Fibroblast of skin of right biceps (primary cell): ENCODE results near the gene GLRX5.
A peak's percentile ranks its signal among the peaks of the same experiment; 100 is the strongest.

Experiments
- DNase-seq: peaks from one replicate; pipeline ENCODE4 v3.0.0-alpha.2; 2013

Gene GLRX5

DNA sequence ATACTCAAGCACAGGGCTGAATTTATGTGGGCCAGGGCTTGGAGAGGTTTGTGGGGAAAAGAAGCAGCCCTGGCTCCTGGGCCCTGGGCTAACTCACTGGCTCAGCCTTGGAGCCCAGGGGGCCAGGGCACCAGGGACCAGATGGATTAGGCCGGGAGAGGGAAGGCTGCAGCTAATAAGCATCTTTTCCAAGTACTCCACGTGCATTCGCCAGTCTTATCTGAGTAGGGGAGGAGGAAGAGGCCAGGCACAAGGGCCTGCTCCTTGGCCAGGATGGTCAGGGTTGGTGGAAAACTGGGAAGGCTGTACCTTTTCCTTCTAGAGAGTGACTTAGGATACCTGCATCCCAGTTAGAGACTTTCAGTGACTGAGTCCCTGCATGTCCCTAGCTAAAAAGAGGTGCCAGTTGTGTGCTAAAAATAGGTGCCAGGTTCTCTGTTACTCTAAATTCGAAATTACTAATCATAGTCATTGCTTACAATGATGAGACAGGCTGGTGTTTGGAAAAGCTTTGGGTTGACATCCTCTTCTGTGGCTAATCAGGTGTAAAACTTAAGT is 1.3 kb downstream of the GLRX5 start:
- no peak for DNase-seq

DNA sequence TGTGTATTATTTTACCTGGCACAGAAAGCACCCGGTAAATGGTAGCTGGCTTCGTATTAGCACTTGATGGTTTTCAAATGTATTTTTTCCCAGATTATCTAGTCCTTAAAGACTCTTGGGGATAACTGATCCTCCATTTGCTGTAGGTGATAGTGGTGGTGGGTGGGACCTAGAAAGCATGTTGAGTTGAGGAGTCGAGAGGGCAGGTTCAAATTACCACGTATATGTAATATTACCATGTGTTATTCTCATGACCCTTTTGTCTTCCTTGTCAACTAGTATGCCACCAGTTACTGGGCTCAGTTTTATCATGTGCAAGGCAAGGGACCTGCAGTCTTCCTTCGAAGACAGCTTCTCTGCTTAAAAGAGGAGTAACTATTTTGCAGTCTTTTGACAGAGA is 1.8 kb downstream of the GLRX5 start:
- no peak for DNase-seq

DNA sequence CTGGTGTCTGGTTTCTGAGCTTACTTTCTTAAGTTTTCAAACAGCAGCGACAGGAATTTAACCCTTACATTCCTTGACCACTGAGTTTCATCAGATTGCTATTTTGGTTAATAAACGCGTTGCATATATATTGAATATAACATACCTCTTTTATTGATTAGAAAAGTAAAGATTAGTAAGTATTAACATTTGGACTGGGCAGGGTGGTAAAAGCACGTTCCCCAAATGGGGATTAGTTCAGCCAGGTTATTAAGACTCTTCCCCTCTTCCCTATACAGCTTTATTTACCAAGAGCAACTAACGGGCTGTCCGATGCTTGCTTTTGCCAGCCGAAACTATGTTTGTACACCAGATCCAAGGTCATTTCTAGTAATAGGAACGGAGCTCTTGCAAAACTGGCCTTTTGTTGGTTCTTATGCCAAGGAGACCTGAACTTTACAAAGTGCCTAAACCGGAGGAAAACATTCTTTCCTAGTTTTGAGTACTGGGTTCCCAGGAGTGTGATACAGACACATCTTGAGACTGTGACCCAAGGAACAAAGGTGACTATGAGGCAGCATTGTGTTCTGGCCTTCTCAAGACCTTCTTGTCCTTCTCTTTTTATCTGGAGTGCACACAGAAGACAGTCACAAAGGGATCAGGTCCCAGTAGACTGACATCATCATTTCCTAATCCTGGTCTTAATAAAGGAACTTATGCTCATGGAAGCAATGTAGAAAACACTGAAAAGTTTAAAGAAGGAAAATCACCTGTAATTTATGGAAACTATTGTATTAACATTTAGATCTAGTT is 2.6 kb downstream of the GLRX5 start:
- DNase-seq = no peak

DNA sequence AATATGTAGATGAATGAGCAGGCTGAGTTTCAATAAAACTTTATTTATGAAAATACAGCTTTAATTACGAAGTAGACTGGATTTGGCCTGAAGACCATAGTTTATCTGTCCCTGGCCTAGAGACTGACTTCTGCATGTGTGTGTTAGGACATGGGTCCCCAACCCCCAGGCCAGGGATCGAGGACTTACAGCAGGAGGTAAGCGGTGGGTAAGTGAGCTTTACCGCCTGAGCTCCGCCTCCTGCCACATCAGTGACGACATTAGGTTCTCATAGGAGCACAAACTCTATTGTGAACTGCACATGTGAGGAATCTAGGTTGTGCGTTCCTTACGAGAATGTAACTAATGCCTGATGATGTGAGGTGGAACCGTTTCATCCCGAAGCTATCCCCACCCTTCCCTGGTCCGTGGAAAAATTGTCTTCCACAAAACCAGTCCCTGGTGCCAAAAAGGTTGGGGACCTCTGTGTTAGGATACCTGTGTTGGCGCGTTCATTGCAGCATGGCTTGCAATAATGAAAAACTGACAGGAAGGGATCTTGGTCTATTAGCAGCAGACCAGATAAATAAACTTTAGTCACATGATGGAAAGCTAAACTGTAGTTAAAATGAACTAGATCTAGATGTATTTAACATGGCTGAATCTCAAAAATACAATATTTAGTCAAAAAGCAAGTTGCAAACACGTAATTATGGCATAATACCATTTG is 4.1 kb downstream of the GLRX5 start:
- DNase-seq = no peak

DNA sequence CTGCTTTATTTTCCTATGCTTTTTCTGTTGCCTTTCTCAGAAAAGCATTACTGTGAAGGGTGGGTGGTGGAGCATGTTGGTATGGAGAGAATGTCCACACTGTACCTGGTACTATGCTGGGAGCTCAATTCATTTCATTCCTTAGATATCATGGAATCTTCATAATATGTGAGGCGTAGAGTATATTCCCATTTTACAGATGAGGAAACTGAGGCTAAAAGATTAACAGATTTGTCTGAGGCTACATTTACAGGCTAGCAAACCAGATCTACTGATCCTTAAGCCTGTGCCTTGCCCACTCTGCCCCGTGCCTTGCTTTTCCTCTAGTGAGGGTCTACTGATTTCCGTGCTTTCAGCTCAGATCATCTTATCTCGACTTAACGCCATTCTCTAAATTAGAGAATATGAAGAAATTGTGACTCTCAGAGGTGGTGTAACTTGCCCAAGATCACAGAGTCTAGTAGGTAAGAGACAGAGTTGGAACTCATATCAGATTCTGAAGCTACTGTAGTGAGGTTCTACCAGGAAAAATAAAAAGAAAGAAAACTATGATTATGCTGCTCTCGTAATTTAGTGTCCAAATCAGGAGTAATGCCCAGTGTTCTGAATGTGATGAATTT is 5.5 kb downstream of the GLRX5 start:
- no peak for DNase-seq

DNA sequence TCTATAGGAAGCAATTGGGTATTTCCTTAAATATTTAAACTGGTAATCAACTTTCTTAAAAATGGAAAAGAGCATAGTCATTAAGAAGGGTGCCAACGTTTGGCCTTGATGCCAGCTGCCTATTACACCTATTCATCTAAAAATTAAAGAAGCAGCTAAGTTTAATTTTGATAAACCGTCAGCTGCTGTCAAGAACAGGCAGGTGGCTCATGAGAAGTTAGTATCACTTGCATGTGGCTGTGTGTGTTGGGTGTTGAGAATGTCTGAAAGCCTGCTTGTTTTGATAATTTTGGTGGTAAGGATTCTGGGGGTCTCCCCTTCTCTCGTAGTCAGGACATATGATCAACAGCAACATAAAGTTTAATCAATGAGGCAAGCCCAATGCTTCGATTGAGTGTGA is 6.5 kb downstream of the GLRX5 start:
- DNase-seq = no peak

DNA sequence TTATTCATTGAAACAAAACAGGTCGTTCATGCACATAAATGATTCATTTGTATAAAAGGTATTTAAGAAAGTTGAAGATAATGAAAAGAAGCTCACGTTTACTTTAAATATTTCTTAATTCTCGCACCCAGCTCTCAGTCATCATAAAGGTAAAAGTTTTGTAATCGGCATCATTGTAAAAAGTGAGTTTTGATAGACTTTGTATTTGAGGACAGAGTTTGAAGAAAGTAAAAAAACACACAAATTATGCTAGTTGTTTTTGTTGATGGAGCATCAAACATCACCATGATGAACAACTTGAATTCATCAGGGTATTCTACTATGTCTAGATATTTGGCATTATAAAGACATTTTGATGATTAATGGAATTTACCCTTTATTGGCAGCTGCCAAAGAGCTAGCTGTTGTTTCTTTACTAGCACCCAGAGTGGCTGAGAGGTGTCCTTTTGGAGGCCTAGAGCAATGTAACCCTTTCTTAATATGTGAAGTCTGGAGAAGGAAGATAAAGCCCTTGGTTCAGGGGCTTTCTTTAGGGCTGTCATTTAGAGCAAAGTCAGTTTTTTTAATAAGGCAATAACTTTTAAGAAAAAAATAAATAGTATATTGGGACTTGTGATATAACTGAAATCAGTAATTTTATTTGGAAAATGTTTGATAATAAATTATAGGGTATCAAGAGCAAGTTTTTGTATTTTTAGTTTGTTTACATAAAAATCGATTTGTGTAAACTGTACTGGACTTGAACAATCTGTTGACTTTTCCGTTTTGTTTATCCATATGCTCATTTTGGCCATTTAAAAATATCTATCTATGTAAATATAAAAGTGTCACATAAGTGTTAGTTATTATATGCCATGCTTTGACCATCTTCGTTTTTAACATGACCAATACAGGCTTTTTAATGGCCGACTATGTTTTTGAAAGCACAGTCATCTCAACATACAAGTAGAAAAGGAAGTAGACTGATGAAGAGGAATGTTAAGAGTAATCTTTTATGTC is 7.4 kb downstream of the GLRX5 start:
- DNase-seq = no peak

DNA sequence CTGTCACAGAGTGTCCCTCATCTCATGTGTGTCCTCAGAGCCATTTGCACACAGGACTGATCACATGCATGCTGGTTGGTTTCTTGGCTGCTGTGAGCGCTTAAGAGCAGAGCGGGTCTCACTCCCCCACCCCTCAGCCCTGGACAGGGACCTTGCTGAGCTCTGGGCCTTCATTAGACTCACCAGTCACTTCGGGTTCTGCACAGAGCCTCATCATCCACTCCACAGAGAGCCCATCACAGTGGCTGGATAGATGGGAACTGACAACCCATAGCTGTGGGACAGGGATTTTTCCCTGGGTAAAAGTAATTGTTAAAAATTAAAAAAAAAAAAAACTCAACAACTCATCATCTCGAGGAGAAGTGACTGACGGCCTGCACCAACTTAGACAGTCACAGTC is 8.2 kb downstream of the GLRX5 start:
- DNase-seq = no peak

DNA sequence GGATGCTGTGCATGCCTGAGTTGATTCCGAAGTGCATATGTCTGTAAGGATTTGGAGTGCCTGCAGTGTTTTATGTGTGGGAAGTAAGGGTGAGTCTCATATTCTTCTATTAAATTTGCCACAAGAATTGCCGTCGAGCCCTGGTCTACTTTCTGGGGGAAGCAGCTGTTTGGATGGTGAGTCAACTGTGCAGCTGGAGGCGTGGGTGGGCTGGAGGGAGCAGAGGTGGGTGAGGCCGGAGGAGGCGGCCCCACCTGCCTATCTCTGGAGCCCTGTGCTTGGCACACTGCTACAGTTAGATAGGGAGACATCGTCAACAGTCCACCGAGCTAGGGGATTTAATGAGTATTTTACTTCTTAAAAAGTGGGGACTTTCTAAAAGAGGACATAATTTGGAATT is 9.7 kb downstream of the GLRX5 start:
- no peak for DNase-seq

DNA sequence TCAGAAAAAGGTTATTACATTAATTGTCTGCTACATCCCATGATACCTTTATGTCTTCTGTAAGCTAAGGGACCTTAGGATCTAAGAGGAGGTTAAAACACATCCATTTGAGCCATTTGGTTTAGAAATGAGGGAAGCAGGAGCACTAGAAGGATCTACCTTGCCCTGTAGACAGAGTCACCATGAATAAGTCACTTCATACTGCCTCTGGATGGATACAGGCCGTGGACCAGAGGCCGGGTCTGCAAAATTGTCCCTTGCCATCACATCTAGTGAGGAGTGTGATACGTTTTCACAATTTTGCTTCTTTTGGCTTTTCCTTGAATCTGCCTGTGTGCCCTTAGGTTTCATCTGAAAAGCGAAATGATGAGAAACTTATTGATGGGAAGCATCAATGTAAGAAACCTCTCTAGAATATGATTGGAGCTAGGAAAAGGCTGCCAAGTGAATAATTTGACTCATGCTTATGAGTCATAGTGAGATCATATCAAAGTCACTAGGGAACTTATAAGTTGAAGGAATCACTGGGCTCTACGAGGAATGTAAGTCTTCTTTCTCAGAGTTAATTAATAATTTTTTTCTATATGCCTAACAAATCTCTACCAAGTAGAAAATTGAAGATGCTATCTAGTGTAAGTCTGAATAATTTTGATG is 10.8 kb downstream of the GLRX5 start:
- peak; percentile 88 for DNase-seq

DNA sequence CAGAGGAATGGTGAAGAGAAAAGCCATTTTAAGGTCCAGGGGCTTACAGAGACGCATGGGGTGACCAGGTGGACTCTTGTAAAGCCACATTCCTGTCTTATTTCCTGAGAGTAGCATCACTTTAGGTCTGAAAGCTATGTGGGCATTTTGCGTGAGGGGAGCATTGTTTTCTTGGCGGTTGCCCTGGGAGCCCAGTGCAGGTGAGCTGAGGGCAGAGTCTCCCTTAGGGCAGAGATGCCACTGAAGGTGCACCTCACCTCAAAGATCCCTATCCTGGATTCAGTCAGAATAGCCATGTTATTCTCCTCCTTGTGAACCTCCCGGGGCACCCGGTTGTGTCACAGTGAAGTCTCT is 12.4 kb downstream of the GLRX5 start:
- no peak for DNase-seq

DNA sequence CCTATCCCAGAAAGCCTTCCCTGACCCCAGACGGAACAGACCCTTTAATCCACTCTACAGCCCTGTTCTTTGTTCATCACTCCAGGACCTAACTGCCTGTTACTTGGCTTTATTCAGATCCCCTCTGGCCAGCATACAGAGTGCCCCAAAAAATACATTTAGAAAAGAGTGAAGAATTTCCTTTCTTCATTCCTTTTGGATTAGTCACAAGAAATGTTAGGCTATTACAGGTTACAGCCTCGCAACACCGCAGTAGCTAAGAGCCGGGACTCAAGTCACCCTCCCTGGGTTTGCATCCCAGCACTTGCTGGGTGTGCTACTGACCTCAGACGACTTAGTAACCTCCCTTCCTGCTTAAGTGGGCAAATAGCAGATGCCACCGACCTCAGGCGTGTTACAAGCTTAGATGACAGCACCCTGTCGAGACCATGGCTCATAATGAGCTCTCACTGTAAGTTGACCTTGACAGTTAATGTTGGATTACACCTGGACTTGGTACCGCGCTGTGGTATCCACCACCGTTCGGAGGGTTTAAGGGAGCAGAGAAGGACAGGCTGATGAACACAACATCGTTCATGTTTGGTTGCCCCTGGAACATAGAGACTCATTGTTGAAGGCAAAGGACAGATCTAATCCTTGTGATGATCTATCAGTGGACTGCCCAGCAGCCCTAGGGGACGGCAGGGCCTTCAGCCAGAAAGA is 12.9 kb downstream of the GLRX5 start:
- peak; percentile 52 for DNase-seq

DNA sequence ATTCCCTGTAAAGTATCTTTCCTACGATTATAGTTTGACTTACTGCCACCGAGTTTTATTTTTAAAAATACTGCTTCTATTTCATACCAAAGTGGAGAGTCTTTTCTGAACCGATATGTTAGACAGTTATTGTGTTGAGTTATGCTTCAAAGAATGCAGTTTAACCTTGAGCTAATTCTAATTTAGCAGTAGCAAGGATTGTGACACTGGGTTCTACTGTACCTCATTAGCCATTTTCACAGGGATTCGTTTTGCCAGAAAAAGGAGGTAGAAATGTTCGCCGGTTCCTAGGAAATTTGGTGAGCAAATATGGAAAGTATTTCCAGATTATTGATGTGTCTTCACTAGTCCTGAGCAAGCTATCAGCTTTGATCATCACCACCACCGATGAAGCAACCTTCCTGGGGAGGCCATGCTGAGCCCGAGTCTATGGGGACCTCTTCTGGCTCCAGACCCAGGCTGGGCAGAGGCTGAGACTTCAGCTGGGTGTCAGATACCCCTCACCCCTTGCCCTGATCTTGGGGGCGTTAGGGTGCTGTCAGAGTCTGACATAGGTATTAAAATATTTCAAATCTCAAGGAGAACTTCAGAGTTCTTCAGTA is 13.6 kb downstream of the GLRX5 start:
- DNase-seq = no peak

DNA sequence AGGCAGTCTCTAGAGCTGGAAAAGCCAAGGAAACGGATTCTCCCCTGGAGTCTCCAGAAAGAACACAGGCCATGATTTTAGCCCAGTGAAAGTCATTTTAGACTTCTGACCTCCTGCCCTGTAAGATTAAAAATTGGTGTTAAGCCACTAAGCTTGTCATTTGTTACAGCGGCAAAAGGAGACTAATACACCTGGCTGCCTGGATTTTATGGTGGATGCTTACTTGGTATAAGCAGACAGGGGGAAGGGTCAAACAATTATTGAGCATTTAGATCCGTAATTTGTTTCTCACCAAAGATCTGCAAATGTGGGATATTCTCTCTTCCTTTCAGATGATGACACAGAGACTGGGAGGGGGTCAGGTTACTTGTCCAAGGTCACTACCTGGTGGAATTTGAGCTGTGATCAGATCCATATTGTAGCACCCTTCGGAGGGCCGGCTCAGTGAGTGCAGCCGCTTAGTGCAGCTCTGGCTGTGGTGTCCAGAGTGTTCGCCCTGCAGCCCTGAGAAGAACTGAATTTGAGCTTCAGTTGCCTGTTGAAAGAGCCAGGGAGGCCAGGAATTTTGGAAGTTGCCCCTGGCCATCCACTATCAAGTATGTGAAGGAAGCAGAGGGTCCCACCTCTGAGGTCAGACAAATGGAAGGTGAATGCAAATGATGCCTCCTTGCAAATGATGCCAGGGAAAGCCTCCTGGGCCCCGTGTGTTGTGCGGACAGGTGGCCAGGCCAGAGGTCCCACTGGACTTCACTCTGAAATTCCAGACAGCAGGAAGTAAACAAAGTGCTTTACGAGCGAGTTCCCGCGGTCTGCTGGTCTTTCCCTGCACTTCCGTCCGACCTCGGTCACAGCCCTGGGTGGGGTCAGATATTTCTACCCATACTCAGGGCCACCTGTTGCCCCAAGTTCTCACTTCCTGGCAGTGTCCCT is 15.1 kb downstream of the GLRX5 start:
- no peak for DNase-seq

DNA sequence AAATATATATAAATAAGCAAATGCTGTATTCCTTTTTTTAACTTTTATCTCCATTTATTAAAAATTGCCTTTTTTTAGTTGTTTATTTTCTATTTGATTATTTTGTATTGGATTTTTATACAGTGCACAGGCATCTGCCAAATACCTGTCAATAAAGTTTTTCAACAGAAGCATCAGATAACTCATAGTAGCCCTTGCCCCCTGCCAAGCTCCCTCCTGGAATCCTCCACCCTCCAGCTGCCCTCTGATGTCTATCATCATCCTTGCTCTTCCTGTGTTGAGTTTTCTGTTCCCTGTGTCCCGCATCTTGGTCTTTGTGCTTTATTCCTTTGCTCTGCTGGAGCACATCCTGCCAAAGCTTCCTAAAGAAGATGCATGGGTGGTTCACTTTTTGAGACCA is 16.6 kb downstream of the GLRX5 start:
- DNase-seq = no peak

DNA sequence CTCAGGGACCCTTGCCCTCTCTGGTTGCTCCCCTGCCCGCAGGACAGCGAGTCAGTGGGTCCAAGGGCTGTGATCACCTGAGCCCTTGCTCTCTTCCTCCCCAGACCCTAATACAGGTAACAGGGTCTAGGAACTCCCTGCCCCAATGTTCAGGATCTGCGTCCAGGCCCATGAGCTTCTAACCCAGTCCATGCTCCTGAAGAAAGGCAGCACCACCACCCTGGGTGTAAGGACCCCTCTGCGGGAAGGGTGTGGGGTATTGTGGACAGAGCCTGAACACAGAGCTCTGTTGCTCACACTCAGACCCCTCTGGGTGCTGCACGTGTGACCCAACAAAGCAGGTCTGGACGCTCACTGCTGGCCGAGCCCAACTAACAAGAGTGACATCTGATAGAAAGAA is 18.3 kb downstream of the GLRX5 start:
- DNase-seq = no peak

DNA sequence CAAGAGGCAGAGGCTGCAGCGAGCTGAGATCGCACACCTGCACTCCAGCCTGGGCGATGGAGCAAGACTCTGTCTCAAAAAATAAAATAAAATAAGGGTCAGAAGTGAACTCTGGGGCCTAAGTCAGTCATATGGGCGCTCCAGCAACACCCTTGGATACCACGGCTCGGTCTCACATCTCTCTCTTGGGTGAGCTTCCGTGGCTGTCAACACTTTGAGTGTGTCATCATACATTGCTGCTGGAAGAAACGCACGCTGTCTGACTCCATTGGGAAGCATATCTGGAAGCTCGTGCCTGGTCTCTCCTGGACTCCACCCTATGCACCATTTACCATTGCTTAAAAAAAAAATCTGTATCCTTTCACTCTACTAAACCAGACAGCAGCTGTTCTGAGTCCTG is 20.2 kb downstream of the GLRX5 start:
- no peak for DNase-seq

DNA sequence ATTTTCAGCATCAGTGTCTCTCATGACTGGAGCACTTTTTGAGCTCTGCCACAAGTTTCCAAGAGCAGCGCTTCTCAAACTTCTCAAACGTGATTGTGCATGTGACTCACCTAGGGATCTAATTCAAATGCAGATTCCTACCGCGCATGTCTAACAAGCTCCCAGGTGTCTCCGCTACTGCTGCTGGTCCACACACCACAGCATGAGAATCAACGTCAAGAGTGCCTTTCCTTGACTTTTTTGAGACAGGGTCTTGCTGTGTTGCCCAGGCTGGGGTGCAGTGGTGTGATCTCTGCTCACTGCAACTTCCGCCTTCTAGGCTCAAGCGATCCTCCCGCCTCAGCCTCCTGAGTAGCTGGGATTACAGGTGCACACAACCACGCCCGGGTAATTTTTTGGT is 22.4 kb downstream of the GLRX5 start:
- DNase-seq = no peak

DNA sequence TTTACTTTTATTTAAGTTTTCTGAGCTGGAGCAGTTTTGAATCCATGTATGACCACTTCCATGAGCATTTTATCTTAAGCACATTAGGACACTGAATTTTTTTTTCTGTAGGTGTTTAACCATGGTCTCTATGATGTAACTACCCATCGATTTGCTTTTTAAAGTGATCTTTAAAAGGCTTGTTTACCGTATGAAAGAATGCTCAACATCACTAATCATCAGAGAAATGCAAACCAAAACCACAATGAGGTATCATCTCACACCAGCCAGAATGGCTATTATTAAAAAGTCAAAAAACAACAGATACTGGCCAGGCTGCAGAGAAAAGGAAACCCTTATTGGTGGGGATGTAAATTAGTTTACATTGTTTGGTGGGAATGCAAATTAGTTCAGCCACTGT is 23.0 kb downstream of the GLRX5 start:
- no peak for DNase-seq

DNA sequence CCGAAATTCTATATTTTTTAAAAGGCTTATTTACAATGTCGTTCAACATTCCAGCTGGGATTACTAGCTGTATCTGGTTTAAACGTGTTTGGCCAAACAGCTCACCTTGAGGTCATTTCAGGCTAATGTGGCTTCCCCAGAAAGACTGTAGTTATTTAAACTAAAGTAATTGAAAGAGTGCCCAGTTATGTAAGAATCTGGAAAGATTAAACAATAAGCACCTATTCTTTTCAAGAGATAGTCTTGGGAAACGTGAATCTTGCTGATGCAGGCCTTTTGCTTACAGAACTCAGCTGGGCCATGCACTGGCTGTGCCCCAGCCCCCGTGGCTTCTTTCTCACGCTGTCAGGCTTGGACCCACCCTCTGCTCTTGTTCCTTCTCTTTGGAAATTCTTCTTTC is 24.4 kb downstream of the GLRX5 start:
- no peak for DNase-seq
